ENCODE results near the gene TNFAIP8L1. TPM values are rescaled to one million over a fixed set of nuclear protein-coding genes. Genes with fewer than 3 reads are reported as not detected.

TNFAIP8L1 gene
- total RNA-seq, 1 experiment from 2014 or later = 21.8 TPM

- H3K9me3 Mint-ChIP-seq (ENCODE audit: unreplicated experiment) = no peaks in the 10 kb centered on the region
- peaks cover 2% of the 10 kb centered on the region for H3K27me3 Mint-ChIP-seq (ENCODE audit: insufficient read depth, unreplicated experiment)
- ChIA-PET CTCF (no interaction called here), POLR2A (no interaction called here)
- no peak overlapping the region for H3K4me3 Mint-ChIP-seq (ENCODE audit: unreplicated experiment)
- intact Hi-C loops (cut with micrococcal nuclease; ENCODE audit: unreplicated experiment) = no loop called here
- Histone ChIP-seq H3K36me3 (ENCODE audit: control insufficient read depth, insufficient read depth, low read length) (no peaks in the 10 kb centered on the region), H3K4me3 (ENCODE audit: low read depth, low read length) (no peak overlapping the region), H3K9me3 (no peaks in the 10 kb centered on the region), H3K4me1 (no peaks in the 10 kb centered on the region), H3K27me3 (replicated peaks; ENCODE audit: control insufficient read depth, insufficient read depth, low read length) (no peaks in the 10 kb centered on the region)
- TF ChIP-seq CTCF (IDR thresholded peaks at IDR 0.05; ENCODE audit: insufficient read depth in 1 of 2, low read depth in 1 of 2, low read length in 1 of 2, severe bottlenecking in 1 of 2, unreplicated experiment in 1 of 2) = no peak
- no peak overlapping the region for H3K27ac Mint-ChIP-seq (ENCODE audit: unreplicated experiment)
- peaks cover 10% of the 10 kb centered on the region for H3K4me1 Mint-ChIP-seq (ENCODE audit: low read depth, unreplicated experiment)
- no peaks in the 10 kb centered on the region for H3K36me3 Mint-ChIP-seq (ENCODE audit: insufficient read depth, unreplicated experiment)
- no peak for DNase-seq
- BruUV-seq (replicated peaks) = no TSS peak
Observed at GRCh38 chr19:4606921-4607678, 32.2 kb upstream of the TNFAIP8L1 start.

GRCh38 chr19:4609878-4610511 is 29.3 kb upstream of the TNFAIP8L1 start:
- no peak for DNase-seq
- Mint-ChIP-seq H3K4me3 (ENCODE audit: unreplicated experiment) (no peak overlapping the region), H3K27ac (ENCODE audit: unreplicated experiment) (no peak overlapping the region), H3K27me3 (ENCODE audit: insufficient read depth, unreplicated experiment) (peaks cover 2% of the 10 kb centered on the region), H3K9me3 (ENCODE audit: unreplicated experiment) (no peaks in the 10 kb centered on the region), H3K36me3 (ENCODE audit: insufficient read depth, unreplicated experiment) (no peaks in the 10 kb centered on the region), H3K4me1 (ENCODE audit: low read depth, unreplicated experiment) (peaks cover 10% of the 10 kb centered on the region)
- CTCF ChIA-PET = no interaction called here
- POLR2A ChIA-PET = interaction anchor here (0.6 kb wide), 1 partner anchor 187 kb away, joined by 12 read pairs; no protein-coding TSS in a partner anchor
- H3K9me3 ChIP-seq = no peaks in the 10 kb centered on the region
- BruUV-seq (replicated peaks) = no TSS peak
- H3K4me3 ChIP-seq (ENCODE audit: low read depth, low read length) = no peak overlapping the region
- intact Hi-C loops (cut with micrococcal nuclease; ENCODE audit: unreplicated experiment) = no loop called here
- no peaks in the 10 kb centered on the region for H3K4me1 ChIP-seq
- no peak for TF ChIP-seq CTCF (IDR thresholded peaks at IDR 0.05; ENCODE audit: insufficient read depth in 1 of 2, low read depth in 1 of 2, low read length in 1 of 2, severe bottlenecking in 1 of 2, unreplicated experiment in 1 of 2)
- H3K27me3 ChIP-seq (replicated peaks; ENCODE audit: control insufficient read depth, insufficient read depth, low read length) = no peaks in the 10 kb centered on the region
- no peaks in the 10 kb centered on the region for H3K36me3 ChIP-seq (ENCODE audit: control insufficient read depth, insufficient read depth, low read length)

- no peak overlapping the region for H3K4me3 Mint-ChIP-seq (ENCODE audit: unreplicated experiment)
- ChIA-PET POLR2A (no interaction called here), CTCF (no interaction called here)
- no peaks in the 10 kb centered on the region for H3K9me3 Mint-ChIP-seq (ENCODE audit: unreplicated experiment)
- intact Hi-C loops (cut with micrococcal nuclease; ENCODE audit: unreplicated experiment) = no loop called here
- no peaks in the 10 kb centered on the region for H3K4me1 ChIP-seq
- no peaks in the 10 kb centered on the region for H3K9me3 ChIP-seq
- no TSS peak for BruUV-seq (replicated peaks)
- no peaks in the 10 kb centered on the region for H3K36me3 ChIP-seq (ENCODE audit: control insufficient read depth, insufficient read depth, low read length)
- no peaks in the 10 kb centered on the region for H3K36me3 Mint-ChIP-seq (ENCODE audit: insufficient read depth, unreplicated experiment)
- TF ChIP-seq CTCF (IDR thresholded peaks at IDR 0.05; ENCODE audit: insufficient read depth in 1 of 2, low read depth in 1 of 2, low read length in 1 of 2, severe bottlenecking in 1 of 2, unreplicated experiment in 1 of 2) = no peak
- no peak overlapping the region for H3K4me3 ChIP-seq (ENCODE audit: low read depth, low read length)
- no peak for DNase-seq
- H3K27me3 Mint-ChIP-seq (ENCODE audit: insufficient read depth, unreplicated experiment) = peaks cover 2% of the 10 kb centered on the region
- H3K27me3 ChIP-seq (replicated peaks; ENCODE audit: control insufficient read depth, insufficient read depth, low read length) = no peaks in the 10 kb centered on the region
- H3K4me1 Mint-ChIP-seq (ENCODE audit: low read depth, unreplicated experiment) = peaks cover 10% of the 10 kb centered on the region
- no peak overlapping the region for H3K27ac Mint-ChIP-seq (ENCODE audit: unreplicated experiment)
Observed at GRCh38 chr19:4613254-4613751, 26.0 kb upstream of the TNFAIP8L1 start.
